SIG-M5 (cell line): ENCODE measurements around the gene BLACAT1.
"Not testable (repeated sequence)": the region's sequence is repeated elsewhere in the genome, so short reads cannot be mapped to it uniquely, and the experiment has no call there.

ENCODE experiments used
- DNase-seq: peaks from one replicate; lab custom pipeline; 2025; lab: John Stamatoyannopoulos, UW

The BLACAT1 gene

GRCh38 chr1:205440121-205440475, 15.7 kb downstream of the BLACAT1 start:
- no peak for DNase-seq

GRCh38 chr1:205438213-205439158, 17.4 kb downstream of the BLACAT1 start:
- no peak for DNase-seq

- no peak for DNase-seq
Measured at GRCh38 chr1:205437570-205437969, 18.3 kb downstream of the BLACAT1 start.

- DNase-seq = no peak
Measured at GRCh38 chr1:205436776-205437410, 19.0 kb downstream of the BLACAT1 start.

GRCh38 chr1:205435578-205436573, 20.0 kb downstream of the BLACAT1 start:
- no peak for DNase-seq

GRCh38 chr1:205434738-205435137, 21.1 kb downstream of the BLACAT1 start:
- DNase-seq = no peak

GRCh38 chr1:205432692-205433091, 23.2 kb downstream of the BLACAT1 start:
- not testable (repeated sequence) for DNase-seq

- no peak for DNase-seq
Measured at GRCh38 chr1:205432116-205432515, 23.7 kb downstream of the BLACAT1 start.

- DNase-seq = no peak
Measured at GRCh38 chr1:205430696-205431305, 25.0 kb downstream of the BLACAT1 start.

GRCh38 chr1:205429762-205430695, 25.8 kb downstream of the BLACAT1 start:
- no peak for DNase-seq

GRCh38 chr1:205424901-205425600, 30.8 kb downstream of the BLACAT1 start:
- DNase-seq = no peak

- no peak for DNase-seq
Measured at GRCh38 chr1:205423814-205424399, 31.9 kb downstream of the BLACAT1 start.

GRCh38 chr1:205422993-205423642, 32.7 kb downstream of the BLACAT1 start:
- DNase-seq = no peak

GRCh38 chr1:205421798-205422197, 34.0 kb downstream of the BLACAT1 start, which contains the start of gene LEMD1:
Gene LEMD1 (minus strand): TSS chr1:205422056. CDS start chr1:205420536, 1,520 bp downstream.
- DNase-seq = no peak

GRCh38 chr1:205420938-205421337, 34.9 kb downstream of the BLACAT1 start:
- DNase-seq = no peak

GRCh38 chr1:205417870-205418635, 37.8 kb downstream of the BLACAT1 start:
- no peak for DNase-seq

- DNase-seq = no peak
Measured at GRCh38 chr1:205416322-205416721, 39.5 kb downstream of the BLACAT1 start.
